Activated B cell treated with CpG ODN at 0.5 μM for 24 hours (primary cell): Measurements from ENCODE around the gene GABPA. TPM values are rescaled to one million over a fixed set of nuclear protein-coding genes. Genes with fewer than 3 reads are reported as not detected.

Experiments
- ATAC-seq: fragments of 200-7000 bp; cut with Tn5 transposase; one replicate; pipeline ENCODE4 v1.10.0; 2021; ENCODE audit warnings: low read depth, mild to moderate bottlenecking, moderate library complexity
- CTCF ChIA-PET: fragments of 350-600 bp; sonication (Branson Sonifier 250); formaldehyde crosslinking; loops from one replicate; lab custom pipeline; 2021; ENCODE audit warnings: antibody characterized with exemption; lab: Charles Lee
- POLR2A ChIA-PET: fragments of 350-600 bp; sonication (Branson Sonifier 250); formaldehyde crosslinking; loops from one replicate; lab custom pipeline; 2021; ENCODE audit warnings: antibody characterized with exemption; lab: Charles Lee
- DNase-seq: peaks from one replicate; pipeline ENCODE4 v3.0.0; 2022
- H3K27ac Mint-ChIP-seq: one replicate; pipeline ENCODE4 v1.8.0; 2020; ENCODE audit warnings: mixed read lengths
- H3K27me3 Mint-ChIP-seq: one replicate; pipeline ENCODE4 v1.8.0; 2021; ENCODE audit warnings: mixed read lengths
- H3K36me3 Mint-ChIP-seq: one replicate; pipeline ENCODE4 v1.8.0; 2021; ENCODE audit warnings: low read depth, mixed read lengths
- H3K4me1 Mint-ChIP-seq: one replicate; pipeline ENCODE4 v1.8.0; 2021; ENCODE audit warnings: mixed read lengths
- H3K4me3 Mint-ChIP-seq: one replicate; pipeline ENCODE4 v1.8.0; 2020; ENCODE audit warnings: mild to moderate bottlenecking, mixed read lengths
- H3K9me3 Mint-ChIP-seq: one replicate; pipeline ENCODE4 v1.8.0; 2020; ENCODE audit warnings: mixed read lengths
- intact Hi-C: fragments of 100-400 bp; cut with micrococcal nuclease; formaldehyde crosslinking; loops from one replicate; pipeline ENCODE4 v1.15.1; 2024
- total RNA-seq: library from RNA; stranded (reverse); gene quantifications from 2 replicates; pipeline ENCODE4 v1.2.3, GENCODE V29; 2022
- TF ChIP-seq, protein P1 (sequence below): fragments of 200-600 bp; IDR thresholded peaks from one replicate; pipeline ENCODE4 v1.8.0; 2022; ENCODE audit warnings: antibody characterized with exemption, mild to moderate bottlenecking

GABPA gene
- total RNA-seq, 1 donor from 2014 or later = 34.6 TPM

DNA sequence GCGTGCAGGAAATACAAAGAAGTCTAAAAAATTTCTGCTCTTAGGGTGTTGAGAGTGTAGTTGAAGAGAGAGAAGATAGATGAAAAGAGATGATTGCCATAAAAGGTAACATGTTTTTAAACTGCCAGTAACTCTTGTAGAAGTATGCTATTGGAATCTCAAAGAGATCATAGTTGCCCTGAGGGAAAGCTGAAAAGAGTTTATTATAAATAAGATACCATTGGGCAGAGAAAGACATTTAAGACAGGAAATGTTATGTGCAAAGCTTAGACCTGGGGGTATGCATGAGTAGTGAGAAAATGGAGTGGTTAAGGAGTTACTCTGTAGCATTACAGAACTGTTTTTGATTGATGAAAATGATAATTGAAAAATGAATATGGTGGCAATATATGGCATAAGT lies 17.6 kb downstream of the GABPA start:
- Mint-ChIP-seq H3K4me1 (peaks cover 7% of the 10 kb centered on the region), H3K4me3 (no peak overlapping the region), H3K36me3 (peaks cover 78% of the 10 kb centered on the region), H3K27ac (no peak overlapping the region), H3K27me3 (no peaks in the 10 kb centered on the region), H3K9me3 (no peaks in the 10 kb centered on the region)
- intact Hi-C loops = no loop called here
- DNase-seq (no peak), ATAC-seq (no peak)
- ChIA-PET CTCF (no interaction called here), POLR2A (no interaction called here)
- TF ChIP-seq, protein P1, sequence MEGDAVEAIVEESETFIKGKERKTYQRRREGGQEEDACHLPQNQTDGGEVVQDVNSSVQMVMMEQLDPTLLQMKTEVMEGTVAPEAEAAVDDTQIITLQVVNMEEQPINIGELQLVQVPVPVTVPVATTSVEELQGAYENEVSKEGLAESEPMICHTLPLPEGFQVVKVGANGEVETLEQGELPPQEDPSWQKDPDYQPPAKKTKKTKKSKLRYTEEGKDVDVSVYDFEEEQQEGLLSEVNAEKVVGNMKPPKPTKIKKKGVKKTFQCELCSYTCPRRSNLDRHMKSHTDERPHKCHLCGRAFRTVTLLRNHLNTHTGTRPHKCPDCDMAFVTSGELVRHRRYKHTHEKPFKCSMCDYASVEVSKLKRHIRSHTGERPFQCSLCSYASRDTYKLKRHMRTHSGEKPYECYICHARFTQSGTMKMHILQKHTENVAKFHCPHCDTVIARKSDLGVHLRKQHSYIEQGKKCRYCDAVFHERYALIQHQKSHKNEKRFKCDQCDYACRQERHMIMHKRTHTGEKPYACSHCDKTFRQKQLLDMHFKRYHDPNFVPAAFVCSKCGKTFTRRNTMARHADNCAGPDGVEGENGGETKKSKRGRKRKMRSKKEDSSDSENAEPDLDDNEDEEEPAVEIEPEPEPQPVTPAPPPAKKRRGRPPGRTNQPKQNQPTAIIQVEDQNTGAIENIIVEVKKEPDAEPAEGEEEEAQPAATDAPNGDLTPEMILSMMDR = no peak

DNA sequence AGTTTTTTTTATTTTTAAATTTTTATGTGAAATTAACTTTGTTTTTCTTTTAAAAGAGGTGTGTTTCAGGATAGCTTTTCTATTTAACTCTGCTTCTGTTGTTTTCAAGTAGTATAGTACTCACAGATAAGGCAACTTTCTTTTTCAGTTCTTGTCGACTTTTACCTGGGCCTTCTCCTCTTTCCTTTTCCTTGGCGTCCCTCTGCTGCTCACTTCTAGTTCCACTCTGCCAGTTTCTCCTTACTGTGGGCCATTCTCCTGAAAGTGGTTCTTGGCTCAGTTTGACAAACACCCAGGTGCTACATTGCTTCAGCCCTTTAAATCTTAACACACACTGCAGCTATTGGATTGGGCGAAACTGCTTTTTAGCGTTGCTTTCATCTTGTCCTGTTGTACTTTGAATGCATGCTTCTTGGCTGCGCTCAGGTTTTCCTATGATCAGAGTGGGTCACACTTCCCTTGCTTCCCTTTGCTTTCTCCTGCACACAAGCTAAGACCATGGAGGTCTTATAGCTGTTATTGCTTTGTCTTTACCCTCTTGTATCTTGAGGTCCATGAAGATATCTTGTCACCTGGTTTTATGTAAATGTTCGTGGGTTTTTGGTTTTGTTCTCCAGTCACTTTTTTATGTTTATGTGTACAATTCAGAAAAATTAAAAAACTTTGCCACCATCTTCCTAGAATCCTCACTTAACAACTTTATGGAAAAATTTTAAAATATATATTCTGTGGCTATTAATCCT lies 21.6 kb downstream of the GABPA start:
- TF ChIP-seq, protein P1 = no peak
- ChIA-PET POLR2A (interaction anchor here (1.1 kb wide), 1 partner anchor 204 kb away, joined by 3 read pairs; no protein-coding TSS in a partner anchor), CTCF (no interaction called here)
- ATAC-seq = no peak
- no peaks in the 10 kb centered on the region for H3K27me3 Mint-ChIP-seq
- no peak for DNase-seq
- H3K36me3 Mint-ChIP-seq = peaks cover 88% of the 10 kb centered on the region
- intact Hi-C loops = no loop called here
- H3K9me3 Mint-ChIP-seq = no peaks in the 10 kb centered on the region
- peaks cover 7% of the 10 kb centered on the region for H3K4me1 Mint-ChIP-seq
- no peak overlapping the region for H3K4me3 Mint-ChIP-seq
- H3K27ac Mint-ChIP-seq = peak overlapping the region; percentile 2

DNA sequence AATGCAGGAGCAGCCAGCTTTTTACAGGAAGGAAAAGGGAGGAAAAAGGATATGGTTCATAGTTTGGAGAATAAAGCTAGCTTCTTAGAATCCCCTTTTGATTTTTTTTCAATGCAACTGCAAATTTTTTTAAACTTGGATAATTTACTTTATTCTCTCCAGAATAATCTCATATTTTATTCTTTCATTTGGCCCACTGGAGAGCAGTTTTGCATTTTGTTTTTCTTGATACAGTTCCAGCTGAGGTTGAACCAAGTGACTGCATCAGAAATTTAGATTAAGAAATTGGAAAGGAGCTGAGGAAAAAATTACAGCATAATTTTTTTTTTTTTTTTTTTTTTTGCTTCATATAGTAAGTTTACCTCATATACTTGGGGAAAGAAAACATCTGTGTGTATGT lies 22.8 kb downstream of the GABPA start:
- ChIA-PET CTCF (no interaction called here), POLR2A (interaction anchor here (0.5 kb wide), 1 partner anchor 13 kb away, joined by 4 read pairs; no protein-coding TSS in a partner anchor)
- no peak for DNase-seq
- Mint-ChIP-seq H3K27me3 (no peaks in the 10 kb centered on the region), H3K36me3 (peaks cover 88% of the 10 kb centered on the region), H3K4me1 (peaks cover 7% of the 10 kb centered on the region), H3K4me3 (no peak overlapping the region), H3K27ac (no peak overlapping the region), H3K9me3 (no peaks in the 10 kb centered on the region)
- intact Hi-C loops = no loop called here
- TF ChIP-seq, protein P1 = no peak
- no peak for ATAC-seq

DNA sequence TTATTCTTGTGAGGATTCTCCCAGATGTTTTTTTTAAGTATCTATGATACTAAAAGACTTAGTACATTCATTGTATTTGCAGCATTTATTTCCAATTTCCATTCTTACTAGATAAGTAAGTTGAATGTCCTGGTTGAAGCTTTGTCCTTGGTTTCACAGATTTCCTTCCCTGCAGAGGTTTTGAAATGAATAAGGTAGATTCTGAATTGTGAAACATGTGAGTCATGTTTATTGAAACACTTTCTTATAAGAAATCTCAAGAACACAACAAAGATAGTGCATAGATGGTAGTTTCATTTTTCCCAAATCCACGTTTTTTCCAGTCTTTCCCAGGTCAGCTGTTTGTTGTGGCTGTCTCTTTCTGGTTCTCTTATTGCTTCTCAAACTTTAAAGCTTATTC lies 24.8 kb downstream of the GABPA start:
- Mint-ChIP-seq H3K4me1 (peaks cover 7% of the 10 kb centered on the region), H3K27ac (no peak overlapping the region), H3K9me3 (no peaks in the 10 kb centered on the region), H3K27me3 (no peaks in the 10 kb centered on the region), H3K4me3 (no peak overlapping the region), H3K36me3 (peaks cover 89% of the 10 kb centered on the region)
- CTCF ChIA-PET = no interaction called here
- ATAC-seq = no peak
- intact Hi-C loops = no loop called here
- TF ChIP-seq, protein P1 = no peak
- DNase-seq = no peak
- POLR2A ChIA-PET = no interaction called here

DNA sequence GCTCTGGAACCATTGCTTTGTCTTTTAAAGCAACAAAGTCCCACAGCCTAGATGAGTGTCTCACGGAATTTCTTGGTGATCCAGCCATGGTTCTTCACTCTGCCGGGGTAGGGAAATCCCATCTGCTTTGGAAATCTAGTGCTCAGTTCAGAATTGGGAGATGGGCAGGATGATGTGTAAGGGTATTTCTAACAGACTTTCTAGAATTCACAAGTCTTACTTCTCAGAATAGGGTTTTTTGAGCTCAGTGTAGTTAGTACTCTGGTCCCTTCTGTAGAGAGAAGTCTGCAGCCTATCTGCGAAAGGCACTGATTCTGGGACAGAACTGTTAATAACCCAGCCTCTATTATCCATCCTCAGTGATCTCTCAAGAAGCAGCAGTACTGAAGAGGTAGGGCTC lies 25.3 kb downstream of the GABPA start:
- Mint-ChIP-seq H3K27ac (no peak overlapping the region), H3K36me3 (peaks cover 87% of the 10 kb centered on the region), H3K4me1 (peaks cover 7% of the 10 kb centered on the region), H3K27me3 (no peaks in the 10 kb centered on the region), H3K9me3 (no peaks in the 10 kb centered on the region), H3K4me3 (no peak overlapping the region)
- CTCF ChIA-PET = no interaction called here
- ATAC-seq (no peak), DNase-seq (no peak)
- POLR2A ChIA-PET = no interaction called here
- TF ChIP-seq, protein P1 = no peak
- intact Hi-C loops = no loop called here
